Measurements from ENCODE around the gene NTN1.

- TF ChIP-seq CTCF (IDR thresholded peaks at IDR 0.05): no peak
- TF ChIP-seq POLR2A (IDR thresholded peaks at IDR 0.05): no peak
Measured at GRCh38 chr17:9240659-9241370, 219.5 kb downstream of the NTN1 start.
